GM12864 (cell line): ENCODE measurements around the gene ATMIN.

Source experiments
- DNase-seq: peaks from one replicate; pipeline ENCODE4 v3.0.0-alpha.2; 2011; ENCODE audit warnings: low read depth
- H3K4me3 ChIP-seq: 2 replicates; pipeline ENCODE4 v1.5.1; 2011; ENCODE audit warnings: mild to moderate bottlenecking, low read depth, low read length, control low read depth
- CTCF ChIP-seq: IDR thresholded peaks from 2 replicates; pipeline ENCODE4 v1.5.1; 2011; ENCODE audit warnings: low read depth, mild to moderate bottlenecking, moderate library complexity, low read length, control low read depth, inconsistent platforms; ENCODE audit errors: missing control alignments

ATMIN gene

GRCh38 chr16:81035398-81035974 lies at the start of gene ATMIN:
ATMIN (plus strand) TSS chr16:81035842; CDS start chr16:81035871, 29 bp downstream.
- TF ChIP-seq CTCF: peak; percentile 92
- peak; percentile 45 for DNase-seq
- peak within 1 kb of the TSS; percentile 83 for H3K4me3 ChIP-seq

GRCh38 chr16:80986557-80986956 lies 49.1 kb upstream of the ATMIN start:
- no peak overlapping the region for H3K4me3 ChIP-seq
- no peak for TF ChIP-seq CTCF
- no peak for DNase-seq

- no peak overlapping the region for H3K4me3 ChIP-seq
- TF ChIP-seq CTCF: no peak
- no peak for DNase-seq
Observed at GRCh38 chr16:80988756-80989155, 46.9 kb upstream of the ATMIN start.

GRCh38 chr16:80989801-80990200 lies 45.8 kb upstream of the ATMIN start:
- no peak for DNase-seq
- no peak overlapping the region for H3K4me3 ChIP-seq
- no peak for TF ChIP-seq CTCF

GRCh38 chr16:80990577-80990976 lies 45.1 kb upstream of the ATMIN start:
- TF ChIP-seq CTCF: no peak
- H3K4me3 ChIP-seq: no peak overlapping the region
- DNase-seq: no peak

- no peak for TF ChIP-seq CTCF
- H3K4me3 ChIP-seq: no peak overlapping the region
- DNase-seq: no peak
Observed at GRCh38 chr16:80990978-80991377, 44.7 kb upstream of the ATMIN start.

- TF ChIP-seq CTCF: no peak
- no peak for DNase-seq
- H3K4me3 ChIP-seq: no peak overlapping the region
Observed at GRCh38 chr16:80991792-80992430, 43.7 kb upstream of the ATMIN start.
